GM12865 (cell line): Measurements from ENCODE around the gene HDHD5.

Experiments used
- DNase-seq: peaks from one replicate; pipeline ENCODE4 v3.0.0; 2010; ENCODE audit warnings: low read depth
- H3K4me3 ChIP-seq: 2 replicates; pipeline ENCODE4 v1.5.1; 2011; ENCODE audit warnings: mild to moderate bottlenecking, low read depth, low read length, control low read depth
- TF ChIP-seq, protein P1 (sequence below): IDR thresholded peaks from 2 replicates; pipeline ENCODE4 v1.5.1; 2011; ENCODE audit warnings: low read length, control low read depth, low read depth, inconsistent platforms; ENCODE audit not compliant: insufficient read depth; ENCODE audit errors: missing control alignments

Gene HDHD5

GRCh38 chr22:17106785-17107546 is 52.1 kb downstream of the HDHD5 start:
- TF ChIP-seq, protein P1, sequence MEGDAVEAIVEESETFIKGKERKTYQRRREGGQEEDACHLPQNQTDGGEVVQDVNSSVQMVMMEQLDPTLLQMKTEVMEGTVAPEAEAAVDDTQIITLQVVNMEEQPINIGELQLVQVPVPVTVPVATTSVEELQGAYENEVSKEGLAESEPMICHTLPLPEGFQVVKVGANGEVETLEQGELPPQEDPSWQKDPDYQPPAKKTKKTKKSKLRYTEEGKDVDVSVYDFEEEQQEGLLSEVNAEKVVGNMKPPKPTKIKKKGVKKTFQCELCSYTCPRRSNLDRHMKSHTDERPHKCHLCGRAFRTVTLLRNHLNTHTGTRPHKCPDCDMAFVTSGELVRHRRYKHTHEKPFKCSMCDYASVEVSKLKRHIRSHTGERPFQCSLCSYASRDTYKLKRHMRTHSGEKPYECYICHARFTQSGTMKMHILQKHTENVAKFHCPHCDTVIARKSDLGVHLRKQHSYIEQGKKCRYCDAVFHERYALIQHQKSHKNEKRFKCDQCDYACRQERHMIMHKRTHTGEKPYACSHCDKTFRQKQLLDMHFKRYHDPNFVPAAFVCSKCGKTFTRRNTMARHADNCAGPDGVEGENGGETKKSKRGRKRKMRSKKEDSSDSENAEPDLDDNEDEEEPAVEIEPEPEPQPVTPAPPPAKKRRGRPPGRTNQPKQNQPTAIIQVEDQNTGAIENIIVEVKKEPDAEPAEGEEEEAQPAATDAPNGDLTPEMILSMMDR = no peak
- no peak for DNase-seq
- no peak overlapping the region for H3K4me3 ChIP-seq

DNA sequence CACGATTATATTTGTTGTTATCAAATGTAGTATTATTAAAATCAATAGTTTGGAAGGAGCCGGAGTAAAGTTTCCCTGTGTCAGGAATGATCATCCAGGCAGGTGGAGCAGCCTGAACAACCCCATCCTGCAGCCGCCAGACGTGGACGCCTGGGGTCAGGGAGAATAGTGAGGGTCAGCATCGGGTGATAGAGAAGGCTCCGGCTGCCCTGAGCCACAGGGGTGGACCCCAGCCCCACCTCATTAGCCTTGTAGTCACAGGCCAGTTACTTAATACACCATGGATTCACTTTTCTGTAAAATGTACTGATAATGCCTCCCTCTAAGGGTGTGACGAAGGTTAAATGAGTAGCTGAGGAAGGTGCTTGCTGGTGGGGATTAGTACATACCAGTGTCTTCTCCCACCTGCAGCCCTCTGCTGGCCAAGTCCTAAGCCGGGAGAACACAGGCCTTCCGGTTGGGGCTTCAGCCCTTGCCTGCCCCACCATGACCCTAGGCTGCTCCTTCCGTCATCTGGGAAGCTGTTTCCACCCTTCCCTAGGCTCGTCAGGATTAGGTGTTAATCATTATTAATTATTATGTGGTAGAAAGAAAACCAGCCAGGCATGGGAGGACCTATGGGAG is 52.8 kb downstream of the HDHD5 start:
- no peak for DNase-seq
- no peak overlapping the region for H3K4me3 ChIP-seq

GRCh38 chr22:17105143-17106129 is 53.6 kb downstream of the HDHD5 start:
- DNase-seq = no peak
- TF ChIP-seq, protein P1 = no peak
- no peak overlapping the region for H3K4me3 ChIP-seq

More for the DNA sequence above, 52.8 kb downstream of the HDHD5 start:
- TF ChIP-seq, protein P1 = no peak

DNA sequence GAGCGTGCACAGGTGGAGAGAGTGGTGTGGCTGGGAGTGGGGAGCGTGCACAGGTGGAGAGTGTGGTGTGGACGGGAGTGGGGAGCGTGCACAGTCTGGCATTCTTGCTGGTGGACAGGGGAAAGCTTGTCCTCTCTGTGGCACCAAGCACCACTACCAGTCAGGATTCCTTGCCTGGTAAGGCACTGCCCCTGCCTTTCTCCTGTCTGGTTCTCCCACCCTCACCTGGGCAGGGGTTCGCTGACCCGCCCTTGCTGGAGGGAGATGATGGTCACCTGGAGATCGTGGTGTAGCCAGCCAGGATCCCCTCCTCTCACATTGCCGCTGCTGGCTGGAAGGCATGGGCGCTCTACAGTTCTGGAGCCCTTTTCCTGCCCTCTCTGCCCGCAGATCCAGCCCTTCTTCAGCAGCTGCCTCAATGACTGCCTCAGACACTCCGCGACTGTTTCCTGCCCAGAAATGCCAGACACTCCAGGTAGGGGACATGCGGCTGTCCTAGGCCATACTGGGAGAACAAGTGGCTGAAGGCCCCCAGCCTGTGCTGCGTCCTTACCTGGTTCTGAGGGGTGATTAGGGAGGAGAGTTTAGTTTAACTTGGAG is 54.6 kb downstream of the HDHD5 start:
- TF ChIP-seq, protein P1 = no peak
- no peak for DNase-seq
- H3K4me3 ChIP-seq = no peak overlapping the region

GRCh38 chr22:17103351-17103750 is 55.7 kb downstream of the HDHD5 start:
- DNase-seq = no peak
- no peak overlapping the region for H3K4me3 ChIP-seq
- TF ChIP-seq, protein P1 = no peak

DNA sequence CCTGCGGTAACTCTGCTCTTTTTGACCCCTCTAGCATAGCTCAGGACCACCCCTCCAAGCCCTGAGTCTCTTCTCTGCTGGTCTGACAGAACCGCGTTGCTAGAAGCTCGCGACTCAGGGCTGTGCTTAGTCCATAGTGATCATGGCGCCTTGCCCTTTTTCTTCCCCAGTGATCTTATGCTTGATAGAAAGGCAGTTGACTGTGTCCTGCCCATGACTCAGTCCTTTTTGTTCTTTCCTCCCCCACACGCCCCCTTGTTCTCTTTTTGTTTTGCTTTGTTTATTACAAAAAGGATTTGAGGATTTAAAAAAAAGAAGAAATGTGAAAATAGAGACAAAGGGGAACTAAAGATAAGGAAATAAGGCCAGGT is 56.8 kb downstream of the HDHD5 start:
- TF ChIP-seq, protein P1 = no peak
- no peak overlapping the region for H3K4me3 ChIP-seq
- no peak for DNase-seq
